Mesenchymal stem cell (in vitro differentiated cells and primary cell): Measurements from ENCODE around the gene CFAP299.
"Not testable (repeated sequence)": the region's sequence is repeated elsewhere in the genome, so short reads cannot be mapped to it uniquely, and the experiment has no call there.

Experiments used
- DNase-seq: peaks from one replicate; pipeline ENCODE4 v3.0.0-alpha.2; 2013
- H2AFZ ChIP-seq: one replicate; pipeline ENCODE4 v1.6.1; 2013; ENCODE audit warnings: low read depth, mild to moderate bottlenecking, control low read depth, inconsistent platforms, low read length, moderate library complexity
- H2AK5ac ChIP-seq: 2 replicates; pipeline ENCODE4 v1.6.1; 2013; ENCODE audit warnings: low read length, moderate library complexity, mild to moderate bottlenecking, inconsistent platforms; ENCODE audit not compliant: severe bottlenecking
- H2BK120ac ChIP-seq: one replicate; pipeline ENCODE4 v1.6.1; 2013; ENCODE audit warnings: low read depth, mild to moderate bottlenecking, inconsistent platforms, low read length, moderate library complexity
- H2BK12ac ChIP-seq, 2 experiments: one replicate each; pipeline ENCODE4 v1.6.1; 2013; ENCODE audit warnings: inconsistent platforms in 2 of 2, low read length in 2 of 2, mild to moderate bottlenecking in 2 of 2, moderate library complexity in 2 of 2, control low read depth in 1 of 2
- H2BK15ac ChIP-seq: one replicate; pipeline ENCODE4 v1.6.1; 2013; ENCODE audit warnings: mild to moderate bottlenecking, low read depth, inconsistent platforms; ENCODE audit not compliant: poor library complexity, severe bottlenecking
- H2BK5ac ChIP-seq: 2 replicates; pipeline ENCODE4 v1.6.1; 2013; ENCODE audit warnings: low read depth, mild to moderate bottlenecking, low read length, control low read depth, inconsistent platforms; ENCODE audit not compliant: poor library complexity, severe bottlenecking
- H3K14ac ChIP-seq, 2 experiments: one replicate each; pipeline ENCODE4 v1.6.1; 2013; ENCODE audit warnings: inconsistent platforms in 2 of 2, low read length in 2 of 2, control low read depth in 1 of 2, mild to moderate bottlenecking in 1 of 2, moderate library complexity in 1 of 2
- H3K18ac ChIP-seq, 2 experiments: one replicate each; pipeline ENCODE4 v1.6.1; 2013; ENCODE audit warnings: inconsistent platforms in 2 of 2, low read length in 2 of 2, control low read depth in 1 of 2, low read depth in 1 of 2, mild to moderate bottlenecking in 1 of 2
- H3K23ac ChIP-seq, 2 experiments: one replicate each; pipeline ENCODE4 v1.6.1; 2013; ENCODE audit warnings: inconsistent platforms in 2 of 2, low read length in 2 of 2, mild to moderate bottlenecking in 2 of 2, moderate library complexity in 2 of 2, control low read depth in 1 of 2
- H3K27ac ChIP-seq: 2 replicates; pipeline ENCODE4 v1.5.1; 2013; ENCODE audit warnings: mild to moderate bottlenecking, moderate library complexity, low read length, control low read depth, inconsistent platforms; ENCODE audit not compliant: poor library complexity, severe bottlenecking
- H3K27me3 ChIP-seq, 2 experiments: 2 replicates each; pipeline versions ENCODE4 v1.6.1 to v1.7.0; 2013; ENCODE audit warnings: low read length in 2 of 2, mild to moderate bottlenecking in 2 of 2, moderate library complexity in 2 of 2, control low read depth in 1 of 2, inconsistent platforms in 1 of 2; ENCODE audit not compliant: control insufficient read depth in 1 of 2, insufficient read depth in 1 of 2
- H3K36me3 ChIP-seq, 2 experiments: 2 replicates each; pipeline versions ENCODE4 v1.6.1 to v1.7.0; 2013; ENCODE audit warnings: low read length in 2 of 2, control low read depth in 1 of 2, inconsistent platforms in 1 of 2, low read depth in 1 of 2, mild to moderate bottlenecking in 1 of 2; ENCODE audit not compliant: insufficient read depth in 2 of 2, control insufficient read depth in 1 of 2
- H3K4ac ChIP-seq, 2 experiments: one replicate each; pipeline ENCODE4 v1.6.1; 2013; ENCODE audit warnings: inconsistent platforms in 2 of 2, low read length in 2 of 2, mild to moderate bottlenecking in 2 of 2, moderate library complexity in 2 of 2, control low read depth in 1 of 2, low read depth in 1 of 2
- H3K4me1 ChIP-seq: 2 replicates; pipeline ENCODE4 v1.6.1; 2013; ENCODE audit warnings: low read depth, low read length, control low read depth; ENCODE audit not compliant: control insufficient read depth, insufficient read depth
- H3K4me2 ChIP-seq: 2 replicates; pipeline ENCODE4 v1.6.1; 2013; ENCODE audit warnings: low read length, mild to moderate bottlenecking, inconsistent platforms; ENCODE audit not compliant: poor library complexity, severe bottlenecking
- H3K4me3 ChIP-seq, 2 experiments: 2 replicates each; pipeline versions ENCODE4 v1.5.1 to v1.7.0; 2013; ENCODE audit warnings: low read length in 2 of 2, mild to moderate bottlenecking in 2 of 2, control low read depth in 1 of 2, low read depth in 1 of 2; ENCODE audit not compliant: insufficient read depth in 1 of 2
- H3K79me1 ChIP-seq: replicated peaks from 2 replicates; pipeline ENCODE4 v1.6.1; 2013; ENCODE audit warnings: mild to moderate bottlenecking, control low read depth, low read length, inconsistent platforms; ENCODE audit not compliant: poor library complexity, severe bottlenecking
- H3K9ac ChIP-seq: 2 replicates; pipeline ENCODE4 v1.7.0; 2013; ENCODE audit warnings: mild to moderate bottlenecking, low read length, moderate library complexity
- H3K9me3 ChIP-seq: 2 replicates; pipeline ENCODE4 v1.7.0; 2013; ENCODE audit warnings: mild to moderate bottlenecking, low read length; ENCODE audit not compliant: control insufficient read depth
- H4K8ac ChIP-seq: one replicate; pipeline ENCODE4 v1.6.1; 2013; ENCODE audit warnings: inconsistent platforms, mild to moderate bottlenecking, low read length, moderate library complexity
- H4K91ac ChIP-seq: one replicate; pipeline ENCODE4 v1.6.1; 2013; ENCODE audit warnings: mild to moderate bottlenecking, low read length, inconsistent platforms
- WGBS: methylation state at CpG from one replicate; pipeline ENCODE4 v1.1.7; 2013; ENCODE audit warnings: mixed read lengths; 5-methylcytosine and 5-hydroxymethylcytosine counted together

The CFAP299 gene

DNA sequence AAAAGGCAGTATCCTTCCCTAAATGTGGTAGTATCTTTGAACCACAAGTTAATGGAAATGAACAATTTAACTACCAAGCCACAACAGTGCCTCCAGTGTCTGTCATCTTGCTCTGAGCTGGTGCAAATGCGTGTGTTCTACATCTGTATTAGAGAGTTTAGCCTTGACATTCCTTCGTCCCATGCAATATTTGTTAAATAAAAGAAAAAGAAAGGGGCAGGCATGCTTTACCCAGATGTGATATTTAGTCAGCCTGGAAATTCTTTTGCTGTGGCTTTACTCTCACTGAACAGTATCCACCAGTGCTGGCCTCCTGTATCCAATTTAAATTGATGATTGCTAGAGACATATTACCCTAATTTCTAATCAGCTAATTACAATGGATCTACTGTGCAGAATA is 310.5 kb downstream of the CFAP299 start:
- Histone ChIP-seq H2BK12ac (no peak overlapping the region), H3K9ac (no peak overlapping the region), H2BK5ac (no peak overlapping the region), H3K14ac (no peak overlapping the region), H2AFZ (no peak overlapping the region), H3K27ac (no peak overlapping the region), H3K4me2 (no peak overlapping the region), H3K23ac (no peak overlapping the region), H2BK15ac (no peak overlapping the region), H2BK120ac (no peak overlapping the region), H3K9me3 (no peaks in the 10 kb centered on the region), H3K4me3 (no peak overlapping the region), H4K91ac (no peak overlapping the region), H3K36me3 (no peaks in the 10 kb centered on the region), H2AK5ac (no peak overlapping the region), H3K27me3 (no peaks in the 10 kb centered on the region), H3K79me1 (no peaks in the 10 kb centered on the region), H4K8ac (no peak overlapping the region), H3K4me1 (no peaks in the 10 kb centered on the region), H3K4ac (no peak overlapping the region), H3K18ac (no peak overlapping the region)
- 60% methylated on average over 1 of the region's 2 CpGs for WGBS
- no peak for DNase-seq

- Histone ChIP-seq H3K4ac (no peak overlapping the region), H2BK12ac (no peak overlapping the region), H3K4me3 (no peak overlapping the region), H2AK5ac (no peak overlapping the region), H3K36me3 (no peaks in the 10 kb centered on the region), H4K91ac (no peak overlapping the region), H2AFZ (no peak overlapping the region), H2BK120ac (no peak overlapping the region), H3K9me3 (no peaks in the 10 kb centered on the region), H3K79me1 (no peaks in the 10 kb centered on the region), H3K14ac (no peak overlapping the region), H3K4me1 (no peaks in the 10 kb centered on the region), H3K9ac (no peak overlapping the region), H3K27ac (no peak overlapping the region), H3K23ac (no peak overlapping the region), H3K27me3 (no peaks in the 10 kb centered on the region), H3K4me2 (no peak overlapping the region), H2BK5ac (no peak overlapping the region), H3K18ac (no peak overlapping the region), H4K8ac (no peak overlapping the region), H2BK15ac (no peak overlapping the region)
- no peak for DNase-seq
- no CpG with 5 or more reads among the region's 2 CpGs for WGBS
Measured at GRCh38 chr4:80655662-80656061, 320.1 kb downstream of the CFAP299 start.

- H3K9ac ChIP-seq, H3K9me3 ChIP-seq, H2BK15ac ChIP-seq, H4K91ac ChIP-seq, H3K23ac ChIP-seq, H3K4me1 ChIP-seq, H2BK120ac ChIP-seq, H3K79me1 ChIP-seq, H3K18ac ChIP-seq, H2AFZ ChIP-seq, H2AK5ac ChIP-seq, H2BK5ac ChIP-seq, H3K14ac ChIP-seq, H3K4me2 ChIP-seq, H3K27ac ChIP-seq, DNase-seq, H3K27me3 ChIP-seq, H3K4me3 ChIP-seq, H3K36me3 ChIP-seq, H4K8ac ChIP-seq, H2BK12ac ChIP-seq, H3K4ac ChIP-seq: not testable (repeated sequence)
- WGBS = 96% methylated on average over 2 of the region's 3 CpGs
Measured at GRCh38 chr4:80670118-80670517, 334.6 kb downstream of the CFAP299 start.

DNA sequence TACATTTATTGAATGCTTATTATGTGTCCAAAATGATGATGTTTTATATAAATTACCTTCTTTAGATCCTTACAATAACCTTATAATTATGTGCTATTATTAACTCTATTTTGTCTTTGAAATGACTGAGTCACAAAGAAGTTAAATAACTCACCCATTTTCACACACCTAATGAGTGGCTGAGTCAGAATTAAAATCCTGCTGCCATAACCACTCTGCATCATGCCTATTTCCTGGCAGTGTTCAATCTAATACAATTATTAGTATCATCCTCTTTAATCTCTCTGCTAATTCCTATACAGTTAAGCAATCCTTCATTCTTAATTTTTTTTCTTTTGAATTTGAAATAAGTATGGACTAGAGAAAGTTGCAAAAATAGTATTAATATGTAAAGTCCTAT is 342.9 kb downstream of the CFAP299 start:
- no peak for DNase-seq
- H3K4me3 ChIP-seq = no peak overlapping the region
- no peak overlapping the region for H2BK120ac ChIP-seq
- no peak overlapping the region for H2BK5ac ChIP-seq
- no peak overlapping the region for H2AK5ac ChIP-seq
- H3K27me3 ChIP-seq = no peaks in the 10 kb centered on the region
- no peak overlapping the region for H3K4me2 ChIP-seq
- no peak overlapping the region for H3K4ac ChIP-seq
- H3K9ac ChIP-seq = no peak overlapping the region
- H3K14ac ChIP-seq = no peak overlapping the region
- H4K8ac ChIP-seq = no peak overlapping the region
- no peak overlapping the region for H2BK15ac ChIP-seq
- no peak overlapping the region for H3K18ac ChIP-seq
- no peak overlapping the region for H4K91ac ChIP-seq
- H2BK12ac ChIP-seq = no peak overlapping the region
- no peaks in the 10 kb centered on the region for H3K9me3 ChIP-seq
- H3K36me3 ChIP-seq = no peaks in the 10 kb centered on the region
- H2AFZ ChIP-seq = no peak overlapping the region
- H3K4me1 ChIP-seq = no peaks in the 10 kb centered on the region
- H3K23ac ChIP-seq = no peak overlapping the region
- no peaks in the 10 kb centered on the region for H3K79me1 ChIP-seq
- H3K27ac ChIP-seq = no peak overlapping the region
